ENCODE data around the gene DPY19L3. TPM values are rescaled to one million over a fixed set of nuclear protein-coding genes. Genes with fewer than 3 reads are reported as not detected.

The DPY19L3 gene
- total RNA-seq, result 10 to 100 TPM; 19.4 to 95.7 (median 39.6) TPM

DNA sequence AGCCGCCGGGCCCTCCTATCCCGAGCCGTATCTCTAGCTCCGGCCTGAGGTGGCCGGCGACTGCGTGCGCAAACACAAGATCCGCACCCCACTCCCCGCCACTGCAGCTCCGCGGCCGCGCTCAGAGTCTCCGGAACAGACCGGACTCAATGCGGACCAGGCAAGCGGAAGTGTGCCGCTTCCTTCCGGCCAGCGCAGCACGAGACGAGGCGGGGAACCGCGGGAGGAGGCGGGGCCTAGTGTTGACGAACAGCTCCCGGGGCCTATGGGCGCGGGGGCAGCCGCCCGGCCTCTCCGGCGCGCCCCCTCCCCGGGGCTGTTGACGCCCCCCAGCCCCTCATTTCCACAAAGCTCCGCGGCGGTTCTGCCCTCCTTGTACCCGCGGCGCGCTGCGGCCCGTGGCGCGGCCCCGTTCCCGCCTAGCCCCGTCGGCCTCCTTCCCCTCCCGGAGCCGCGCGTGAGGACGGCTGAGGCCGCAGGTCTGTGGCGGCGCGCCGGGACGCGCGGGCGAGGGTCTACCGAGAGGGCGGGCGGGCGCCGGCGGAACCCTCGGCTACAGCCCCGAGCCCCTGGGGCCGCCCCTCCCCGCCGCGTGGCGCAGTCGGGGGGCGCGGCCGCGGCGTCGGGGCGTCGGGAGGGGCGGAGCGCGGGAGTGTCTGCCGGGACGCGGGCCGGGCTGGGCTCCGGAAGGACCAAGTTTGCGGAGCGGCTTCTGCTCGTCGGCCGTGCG lies at the start of gene DPY19L3:
Gene DPY19L3, plus strand, starts transcription at position 340 of the 730 bp plus-strand sequence. CDS start 2,484 bp downstream, outside the sequence.
- DNase-seq (ENCODE audit: low spot score in 2 of 2), result peak; percentile 92 to 94
- WGBS, 2 donors, result 1% methylated on average over 41 of the region's 104 CpGs; no CpG with 5 or more reads in 1 of the 2 donors
- peak within 1 kb of the TSS; percentile 96 to 100 (median 98) for H3K27ac ChIP-seq
- peak within 1 kb of the TSS; percentile 76 to 99 (median 94) for H3K4me3 ChIP-seq
- H3K4me1 ChIP-seq, result peaks cover 0 to 34% (median 15%) of the 10 kb centered on the region in 4 donors
- peaks cover 0 to 20% (median 7%) of the 10 kb centered on the region in 3 donors for H3K36me3 ChIP-seq
- H3K27me3 ChIP-seq, result no peaks in the 10 kb centered on the region
- H3K9me3 ChIP-seq, result no peaks in the 10 kb centered on the region
- peak; percentile 81 to 88 for TF ChIP-seq POLR2A (IDR thresholded peaks at IDR 0.05)
- peak; percentile 72 to 98 for TF ChIP-seq EP300 (IDR thresholded peaks at IDR 0.05)
- peak in 2 of 5 experiments; percentile 8 to 29 for TF ChIP-seq CTCF (IDR thresholded peaks at IDR 0.05)

DNA sequence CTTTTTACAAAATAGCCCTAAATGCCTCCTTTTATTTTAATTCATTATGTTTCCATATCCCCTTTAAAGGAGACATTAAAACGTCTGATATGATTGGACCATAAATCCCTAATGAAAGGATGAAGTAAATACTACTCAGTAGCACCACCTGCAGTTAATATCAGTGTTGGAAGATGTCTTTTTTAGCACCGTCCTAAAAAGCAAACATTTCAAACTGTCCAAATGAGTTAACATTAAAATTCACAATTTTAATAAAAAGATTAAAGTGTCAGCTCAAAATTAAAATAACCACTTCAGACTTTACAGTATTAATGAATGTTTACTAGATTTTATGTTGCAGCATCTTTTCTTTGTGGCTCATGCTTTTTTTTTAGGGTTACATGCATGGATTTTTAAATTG lies 47.9 kb upstream of the DPY19L3 start:
- no peak overlapping the region for H3K27ac ChIP-seq
- peaks cover 0 to 72% (median 8%) of the 10 kb centered on the region in 3 donors for H3K36me3 ChIP-seq
- H3K4me1 ChIP-seq, result peaks cover 0 to 10% (median 0%) of the 10 kb centered on the region in 4 donors
- WGBS, 2 donors, result 3 to 15% methylated on average over 2 of the region's 2 CpGs
- no peak for DNase-seq (ENCODE audit: low spot score in 2 of 2)
- H3K9me3 ChIP-seq, result no peaks in the 10 kb centered on the region
- TF ChIP-seq EP300 (IDR thresholded peaks at IDR 0.05), result no peak
- peak in 1 of 5 experiments; percentile 21 for TF ChIP-seq CTCF (IDR thresholded peaks at IDR 0.05)
- no peaks in the 10 kb centered on the region for H3K27me3 ChIP-seq
- H3K4me3 ChIP-seq, result no peak overlapping the region

DNA sequence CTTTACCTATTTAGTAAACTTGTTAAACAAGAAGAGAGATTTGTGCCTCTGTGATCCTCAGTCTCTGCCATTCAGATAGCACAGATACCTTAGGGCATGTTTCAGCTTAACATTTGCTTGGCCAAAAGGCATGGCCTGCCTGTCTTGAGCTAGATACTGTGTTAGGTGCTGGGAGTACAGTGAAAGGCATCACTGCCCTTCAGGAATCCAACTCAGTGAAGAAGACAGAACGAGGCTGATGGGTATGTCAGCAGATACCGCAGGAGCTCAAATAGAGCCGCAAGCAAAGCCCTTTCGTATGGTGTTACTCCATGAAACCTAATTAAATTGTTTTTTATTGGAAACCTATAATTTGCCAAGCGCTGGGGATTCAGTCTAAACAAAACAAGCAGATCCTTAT lies 47.2 kb upstream of the DPY19L3 start:
- H3K27me3 ChIP-seq, result no peaks in the 10 kb centered on the region
- 95 to 97% methylated on average over 5 of the region's 5 CpGs for WGBS, 2 donors
- H3K4me3 ChIP-seq, result no peak overlapping the region
- H3K27ac ChIP-seq, result no peak overlapping the region
- peaks cover 0 to 16% (median 2%) of the 10 kb centered on the region in 4 donors for H3K4me1 ChIP-seq
- peaks cover 0 to 66% (median 8%) of the 10 kb centered on the region in 3 donors for H3K36me3 ChIP-seq
- H3K9me3 ChIP-seq, result no peaks in the 10 kb centered on the region
- DNase-seq (ENCODE audit: low spot score in 2 of 2), result no peak
- TF ChIP-seq POLR2A (IDR thresholded peaks at IDR 0.05) (no peak), CTCF (IDR thresholded peaks at IDR 0.05) (no peak), EP300 (IDR thresholded peaks at IDR 0.05) (no peak)

DNA sequence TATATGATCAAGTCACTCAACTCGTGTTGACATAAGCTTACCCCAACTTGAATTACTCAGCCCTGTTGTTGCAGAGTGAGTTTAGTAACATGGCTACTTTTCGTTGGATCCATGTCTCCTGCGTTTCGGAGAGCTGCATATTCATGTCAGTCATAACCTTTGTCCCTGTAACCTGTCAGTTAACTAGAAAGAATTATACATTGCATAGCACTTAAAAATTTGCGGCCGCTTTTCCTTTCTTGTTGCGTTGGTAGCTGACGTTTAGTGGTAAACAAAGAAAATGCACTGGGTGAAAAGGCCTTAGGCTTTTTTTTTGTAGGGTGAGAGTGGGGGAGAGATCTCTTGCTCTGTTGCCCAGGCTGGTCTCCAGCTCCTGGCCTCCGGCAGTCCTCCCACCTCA lies 46.0 kb upstream of the DPY19L3 start:
- H3K4me3 ChIP-seq, result no peak overlapping the region
- TF ChIP-seq EP300 (IDR thresholded peaks at IDR 0.05), result no peak
- TF ChIP-seq CTCF (IDR thresholded peaks at IDR 0.05), result no peak
- no peak for TF ChIP-seq POLR2A (IDR thresholded peaks at IDR 0.05)
- WGBS, 2 donors, result 93% methylated on average over 9 of the region's 9 CpGs

More for the DNA sequence above, 46.0 kb upstream of the DPY19L3 start:
- Histone ChIP-seq H3K27me3 (no peaks in the 10 kb centered on the region), H3K27ac (no peak overlapping the region), H3K36me3 (peaks cover 0 to 61% (median under 1%) of the 10 kb centered on the region in 3 donors), H3K4me1 (peaks cover 0 to 29% (median 8%) of the 10 kb centered on the region in 4 donors), H3K9me3 (no peaks in the 10 kb centered on the region)
- DNase-seq (ENCODE audit: low spot score in 2 of 2), result no peak
